Type B pancreatic cell (in vitro differentiated cells): ENCODE measurements around the gene ARHGAP4. TPM values are rescaled to one million over a fixed set of nuclear protein-coding genes. Genes with fewer than 3 reads are reported as not detected.

Experiments
- DNase-seq: peaks from one replicate; pipeline ENCODE4 v3.0.0; 2021; ENCODE audit warnings: mixed read lengths; ENCODE audit not compliant: unreplicated experiment; ENCODE audit errors: extremely low spot score
- H3K27ac Mint-ChIP-seq: 2 replicates; pipeline ENCODE4 v1.8.0; 2021; ENCODE audit warnings: mild to moderate bottlenecking, mixed read lengths
- H3K27me3 Mint-ChIP-seq: 2 replicates; pipeline ENCODE4 v1.8.0; 2021; ENCODE audit warnings: mixed read lengths
- H3K36me3 Mint-ChIP-seq: 2 replicates; pipeline ENCODE4 v1.8.0; 2021; ENCODE audit warnings: mixed read lengths
- H3K4me1 Mint-ChIP-seq: one replicate; pipeline ENCODE4 v1.8.0; 2021; ENCODE audit warnings: mixed read lengths; ENCODE audit not compliant: unreplicated experiment
- H3K4me3 Mint-ChIP-seq: 2 replicates; pipeline ENCODE4 v1.8.0; 2021; ENCODE audit warnings: mild to moderate bottlenecking, mixed read lengths
- H3K9me3 Mint-ChIP-seq: 2 replicates; pipeline ENCODE4 v1.8.0; 2021; ENCODE audit warnings: mixed read lengths
- total RNA-seq: library from RNA; stranded (reverse); gene quantifications from 2 replicates; pipeline ENCODE4 v1.2.1, GENCODE V29; 2021; ENCODE audit warnings: low replicate concordance
- TF ChIP-seq, protein P1 (sequence below): fragments of 200-600 bp; sonication (generic); conservative IDR thresholded peaks from 2 replicates; pipeline ENCODE4 v1.5.0; 2021; ENCODE audit warnings: antibody characterized with exemption, mild to moderate bottlenecking

ARHGAP4 gene
- total RNA-seq, 1 donor from 2014 or later: 8.8 TPM

DNA sequence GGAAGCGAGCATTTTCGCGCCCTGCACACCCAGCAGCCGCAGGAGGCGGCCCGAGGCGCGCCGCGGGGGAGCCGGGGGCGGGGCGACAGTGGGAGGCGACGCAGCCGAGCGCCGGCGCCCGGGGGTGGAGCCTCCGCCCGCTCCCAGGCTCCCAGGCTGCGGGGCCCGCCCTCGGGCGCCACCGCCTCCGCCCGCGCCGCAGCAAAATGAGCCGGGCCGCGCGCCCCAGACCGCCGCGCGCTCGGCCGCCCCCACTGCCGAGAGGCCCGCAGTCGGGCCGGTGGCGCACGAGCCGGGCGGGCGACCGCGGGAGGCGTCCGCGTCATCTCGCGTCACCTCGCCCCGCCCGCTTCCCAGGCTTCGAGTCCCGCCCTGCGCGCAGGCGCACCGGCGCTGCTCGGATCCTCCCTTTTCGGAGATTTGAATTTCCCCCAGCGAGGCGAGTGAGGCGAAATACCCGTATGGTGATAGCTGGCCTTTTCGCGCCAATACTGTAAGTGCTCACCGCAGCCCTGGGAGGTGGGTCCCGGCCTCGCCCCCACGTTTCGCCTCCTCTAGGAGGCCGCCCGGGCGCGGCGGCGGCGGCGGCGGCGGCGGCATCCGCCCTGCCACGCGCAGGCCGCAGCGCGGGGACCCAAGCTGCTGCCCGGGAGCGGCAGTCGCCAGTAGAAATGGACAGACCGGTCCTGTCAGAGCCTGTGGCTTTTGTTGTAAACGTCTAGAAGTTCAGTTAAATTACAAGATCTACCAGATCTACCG, 46.5 kb upstream of the ARHGAP4 start, which contains the start of gene TMEM187:
Gene TMEM187, plus strand, starts transcription at position 387 of the 759 bp plus-strand sequence. CDS start 9,309 bp downstream, outside the sequence.
- H3K27me3 Mint-ChIP-seq: no peaks in the 10 kb centered on the region

GRCh38 chrX:153971450-153972367, 45.6 kb upstream of the ARHGAP4 start, which contains the start of gene HCFC1:
Gene HCFC1 (minus strand): TSS chrX:153971818. CDS start chrX:153970840, 978 bp downstream.
- Mint-ChIP-seq H3K4me3 (peak within 1 kb of the TSS; percentile 100), H3K27me3 (no peaks in the 10 kb centered on the region), H3K27ac (peak within 1 kb of the TSS; percentile 100), H3K4me1 (peaks cover 36% of the 10 kb centered on the region), H3K9me3 (no peaks in the 10 kb centered on the region), H3K36me3 (peaks cover 11% of the 10 kb centered on the region)
- TF ChIP-seq, protein P1, sequence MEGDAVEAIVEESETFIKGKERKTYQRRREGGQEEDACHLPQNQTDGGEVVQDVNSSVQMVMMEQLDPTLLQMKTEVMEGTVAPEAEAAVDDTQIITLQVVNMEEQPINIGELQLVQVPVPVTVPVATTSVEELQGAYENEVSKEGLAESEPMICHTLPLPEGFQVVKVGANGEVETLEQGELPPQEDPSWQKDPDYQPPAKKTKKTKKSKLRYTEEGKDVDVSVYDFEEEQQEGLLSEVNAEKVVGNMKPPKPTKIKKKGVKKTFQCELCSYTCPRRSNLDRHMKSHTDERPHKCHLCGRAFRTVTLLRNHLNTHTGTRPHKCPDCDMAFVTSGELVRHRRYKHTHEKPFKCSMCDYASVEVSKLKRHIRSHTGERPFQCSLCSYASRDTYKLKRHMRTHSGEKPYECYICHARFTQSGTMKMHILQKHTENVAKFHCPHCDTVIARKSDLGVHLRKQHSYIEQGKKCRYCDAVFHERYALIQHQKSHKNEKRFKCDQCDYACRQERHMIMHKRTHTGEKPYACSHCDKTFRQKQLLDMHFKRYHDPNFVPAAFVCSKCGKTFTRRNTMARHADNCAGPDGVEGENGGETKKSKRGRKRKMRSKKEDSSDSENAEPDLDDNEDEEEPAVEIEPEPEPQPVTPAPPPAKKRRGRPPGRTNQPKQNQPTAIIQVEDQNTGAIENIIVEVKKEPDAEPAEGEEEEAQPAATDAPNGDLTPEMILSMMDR: no peak
- peak; percentile 98 for DNase-seq

More for the DNA sequence above, 46.5 kb upstream of the ARHGAP4 start, which contains the start of gene TMEM187:
- DNase-seq: peak; percentile 95
- Mint-ChIP-seq H3K36me3 (peaks cover 8% of the 10 kb centered on the region), H3K4me1 (peaks cover 28% of the 10 kb centered on the region), H3K9me3 (no peaks in the 10 kb centered on the region), H3K27ac (peak within 1 kb of the TSS; percentile 100), H3K4me3 (peak within 1 kb of the TSS; percentile 100)
- TF ChIP-seq, protein P1: no peak

DNA sequence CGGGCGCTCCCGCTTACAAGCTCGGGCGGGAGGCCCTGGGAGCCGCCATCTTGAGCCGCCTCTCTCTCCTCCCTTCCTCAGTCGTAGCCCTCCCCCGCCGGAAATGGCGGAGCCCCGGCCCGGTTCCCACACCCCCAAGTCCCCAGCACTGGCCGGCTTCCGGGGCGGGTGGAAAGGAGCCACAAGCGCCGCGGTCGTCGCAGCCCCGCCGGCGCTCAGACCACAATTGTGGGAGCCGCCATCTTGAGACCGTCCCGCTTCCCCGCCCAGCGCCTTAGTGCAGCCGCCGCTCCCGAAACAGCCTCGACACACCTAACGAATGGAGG, 45.0 kb upstream of the ARHGAP4 start:
- TF ChIP-seq, protein P1: no peak
- peaks cover 11% of the 10 kb centered on the region for H3K36me3 Mint-ChIP-seq
- no peaks in the 10 kb centered on the region for H3K27me3 Mint-ChIP-seq
- peak overlapping the region; percentile 99 for H3K27ac Mint-ChIP-seq
- peaks cover 43% of the 10 kb centered on the region for H3K4me1 Mint-ChIP-seq
- peak; percentile 93 for DNase-seq
- H3K9me3 Mint-ChIP-seq: no peaks in the 10 kb centered on the region
- peak overlapping the region; percentile 100 for H3K4me3 Mint-ChIP-seq

DNA sequence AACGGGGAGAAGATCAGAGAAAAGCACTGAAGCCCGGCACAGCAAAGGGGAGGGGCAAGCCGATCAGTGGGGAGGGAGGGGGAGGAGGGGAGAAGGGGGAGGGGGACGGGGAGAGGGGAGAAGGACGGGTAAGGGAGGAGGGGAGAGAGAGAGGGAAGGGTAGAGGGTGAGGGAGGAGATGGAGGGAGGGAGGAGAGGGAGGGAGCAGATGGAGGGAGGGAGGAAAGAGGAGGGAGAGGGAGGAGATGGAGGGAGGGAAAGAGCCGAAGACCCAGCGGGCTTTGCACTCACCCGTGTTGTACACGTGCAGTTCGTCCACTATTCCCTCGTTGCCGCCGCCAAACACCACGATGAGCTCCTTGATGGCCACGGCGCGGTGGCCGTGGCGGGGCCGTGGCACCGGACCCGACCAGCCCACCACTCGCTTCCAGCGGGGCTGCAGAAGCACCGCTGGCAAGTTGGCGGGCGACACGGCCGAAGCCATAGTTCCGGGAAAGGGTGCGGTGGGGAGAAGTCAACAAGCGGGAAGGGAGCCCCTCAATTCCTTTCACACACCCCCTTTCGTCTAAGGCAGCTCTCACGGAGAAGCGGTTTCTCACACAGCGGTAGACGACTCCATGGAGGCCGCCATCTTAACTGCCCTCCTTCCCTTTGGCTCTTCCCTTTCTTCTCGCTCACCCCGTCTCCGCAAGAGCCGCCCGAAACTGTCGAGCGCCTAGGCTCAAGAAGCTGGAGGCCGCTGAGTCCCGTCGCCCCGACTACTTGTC, 44.5 kb upstream of the ARHGAP4 start:
- peak overlapping the region; percentile 99 for H3K27ac Mint-ChIP-seq
- DNase-seq: no peak
- H3K9me3 Mint-ChIP-seq: no peaks in the 10 kb centered on the region
- peaks cover 11% of the 10 kb centered on the region for H3K36me3 Mint-ChIP-seq
- TF ChIP-seq, protein P1: no peak
- H3K27me3 Mint-ChIP-seq: no peaks in the 10 kb centered on the region
- H3K4me3 Mint-ChIP-seq: peak overlapping the region; percentile 100
- H3K4me1 Mint-ChIP-seq: peaks cover 45% of the 10 kb centered on the region

- peaks cover 11% of the 10 kb centered on the region for H3K36me3 Mint-ChIP-seq
- H3K27me3 Mint-ChIP-seq: no peaks in the 10 kb centered on the region
- H3K4me3 Mint-ChIP-seq: peak overlapping the region; percentile 100
- TF ChIP-seq, protein P1: no peak
- peak overlapping the region; percentile 99 for H3K27ac Mint-ChIP-seq
- peaks cover 44% of the 10 kb centered on the region for H3K4me1 Mint-ChIP-seq
- DNase-seq: no peak
- H3K9me3 Mint-ChIP-seq: no peaks in the 10 kb centered on the region
Observed at GRCh38 chrX:153969904-153970356, 43.9 kb upstream of the ARHGAP4 start.
